Keratinocyte (primary cell): Measurements from ENCODE around the gene FAM13A. TPM values are rescaled to one million over a fixed set of nuclear protein-coding genes. Genes with fewer than 3 reads are reported as not detected.

Experiments used
- DNase-seq: peaks from one replicate; pipeline ENCODE4 v3.0.0-alpha.2; 2011; ENCODE audit warnings: low read depth, missing footprints, low spot score
- FAIRE-seq: peaks from 2 replicates; lab custom pipeline; 2011; peaks lifted over from hg19 to GRCh38; lab: Jason Lieb, UNC
- H2AFZ ChIP-seq: 2 replicates; pipeline ENCODE4 v1.6.0; 2012; ENCODE audit warnings: low read length, control low read depth, inconsistent platforms; ENCODE audit not compliant: control insufficient read depth
- H3K27ac ChIP-seq: 2 replicates; pipeline ENCODE4 v1.5.1; 2011; ENCODE audit warnings: low read length; ENCODE audit not compliant: control insufficient read depth, insufficient read depth
- H3K27me3 ChIP-seq: 3 replicates; pipeline ENCODE4 v1.6.0; 2011; ENCODE audit warnings: low read length; ENCODE audit not compliant: control insufficient read depth, insufficient read depth; ENCODE audit errors: extremely low read depth
- H3K36me3 ChIP-seq, 2 experiments: 2 replicates in 1 of 2; 3 replicates in 1 of 2; pipeline ENCODE4 v1.5.1; 2011; ENCODE audit warnings: low read length in 2 of 2, mild to moderate bottlenecking in 1 of 2; ENCODE audit not compliant: control insufficient read depth in 2 of 2, insufficient read depth in 2 of 2; ENCODE audit errors: extremely low read depth in 1 of 2
- H3K4me1 ChIP-seq: 3 replicates; pipeline ENCODE4 v1.5.1; 2011; ENCODE audit warnings: low read length; ENCODE audit not compliant: control insufficient read depth, insufficient read depth; ENCODE audit errors: extremely low read depth
- H3K4me2 ChIP-seq: 3 replicates; pipeline ENCODE4 v1.6.0; 2011; ENCODE audit warnings: low read depth, low read length; ENCODE audit not compliant: control insufficient read depth, insufficient read depth; ENCODE audit errors: extremely low read depth
- H3K4me3 ChIP-seq, 3 experiments: fragments of 200-600 bp in 1 of 3; sonication (generic) in 1 of 3; 2 replicates in 2 of 3; 3 replicates in 1 of 3; pipeline ENCODE4 v1.5.1; 2011 to 2016; ENCODE audit warnings: low read length in 3 of 3, mild to moderate bottlenecking in 3 of 3, control low read depth in 2 of 3, inconsistent platforms in 1 of 3, low read depth in 1 of 3, mixed read lengths in 1 of 3, mixed run types in 1 of 3, moderate library complexity in 1 of 3; ENCODE audit not compliant: control insufficient read depth in 2 of 3, insufficient read depth in 2 of 3; ENCODE audit errors: extremely low read depth in 1 of 3
- H3K79me2 ChIP-seq: 2 replicates; pipeline ENCODE4 v1.6.0; 2012; ENCODE audit warnings: low read length; ENCODE audit not compliant: control insufficient read depth, insufficient read depth
- H3K9ac ChIP-seq: 3 replicates; pipeline ENCODE4 v1.6.0; 2011; ENCODE audit warnings: low read length; ENCODE audit not compliant: control insufficient read depth, insufficient read depth; ENCODE audit errors: extremely low read depth
- H3K9me1 ChIP-seq: 3 replicates; pipeline ENCODE4 v1.6.0; 2011; ENCODE audit warnings: low read length; ENCODE audit not compliant: control insufficient read depth, insufficient read depth; ENCODE audit errors: extremely low read depth
- H3K9me3 ChIP-seq: 2 replicates; pipeline ENCODE4 v1.5.1; 2012; ENCODE audit warnings: low read depth, low read length; ENCODE audit not compliant: control insufficient read depth
- H4K20me1 ChIP-seq: 3 replicates; pipeline ENCODE4 v1.6.0; 2011; ENCODE audit warnings: low read length; ENCODE audit not compliant: control insufficient read depth, insufficient read depth; ENCODE audit errors: extremely low read depth
- EZH2 ChIP-seq: IDR thresholded peaks from one replicate; pipeline ENCODE4 v1.6.1; 2012; ENCODE audit warnings: inconsistent platforms, mild to moderate bottlenecking, low read length, moderate library complexity
- dilution Hi-C: fragments of 300-500 bp; cut with MboI; formaldehyde crosslinking; loops from one replicate; pipeline ENCODE4 v1.7.0; 2020; ENCODE audit warnings: low sequenced_read_pairs; ENCODE audit not compliant: extremely low pct_ligation_motif_present
- polyA plus RNA-seq, 5 experiments: library from polyadenylated mRNA; depleted of rRNA in 3 of 5; stranded (reverse) in 3 of 5; stranded (forward) in 1 of 5; unstranded in 1 of 5; fragments of >200 nt; gene quantifications; 1 replicate in 1 of 5; 2 replicates in 3 of 5; 3 replicates in 1 of 5; pipeline versions ENCODE4 v1.2.1 to v1.2.3, GENCODE V29; 2011 to 2012; ENCODE audit warnings: missing spikeins in 2 of 5, low read depth in 1 of 5, low replicate concordance in 1 of 5
- TF ChIP-seq, protein P1 (sequence below), 3 experiments: IDR thresholded peaks in 1 of 3; conservative IDR thresholded peaks in 1 of 3; optimal IDR thresholded peaks in 1 of 3; 2 replicates in 2 of 3; 3 replicates in 1 of 3; pipeline versions ENCODE3 to v1.5.1; 2011; ENCODE audit warnings: low read length in 3 of 3, mild to moderate bottlenecking in 3 of 3, moderate library complexity in 2 of 3, control low read depth in 1 of 3, inconsistent platforms in 1 of 3; ENCODE audit not compliant: insufficient read depth in 2 of 3; ENCODE audit errors: extremely low read depth in 1 of 3

Gene FAM13A
- polyA plus RNA-seq, 1 donor (not counting 4 experiments of a cell fraction or from before 2014, with no cell fraction given) = 6.0 TPM

DNA sequence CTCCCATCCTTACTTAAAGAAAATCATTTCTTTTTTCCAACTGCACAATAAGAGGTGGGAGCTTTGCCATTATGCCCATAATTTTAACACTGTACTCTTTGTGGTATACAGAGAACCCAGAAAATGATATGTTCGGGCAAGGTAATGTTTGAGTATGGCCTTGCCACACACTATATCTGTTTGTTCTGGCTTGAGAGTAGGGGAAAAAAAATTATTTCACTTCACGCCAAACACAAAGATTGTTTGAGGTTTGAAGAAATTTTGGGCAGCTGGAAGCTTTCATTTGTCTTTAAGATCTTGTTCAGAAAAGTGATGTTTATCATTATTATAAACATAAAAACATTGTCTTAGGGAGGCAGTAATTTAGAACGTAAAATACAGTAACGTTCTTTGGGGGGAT, 244.0 kb downstream of the FAM13A start:
- no peaks in the 10 kb centered on the region for H3K9me3 ChIP-seq
- no peak for DNase-seq
- no peak overlapping the region for H2AFZ ChIP-seq
- FAIRE-seq = no peak
- TF ChIP-seq, protein P1, sequence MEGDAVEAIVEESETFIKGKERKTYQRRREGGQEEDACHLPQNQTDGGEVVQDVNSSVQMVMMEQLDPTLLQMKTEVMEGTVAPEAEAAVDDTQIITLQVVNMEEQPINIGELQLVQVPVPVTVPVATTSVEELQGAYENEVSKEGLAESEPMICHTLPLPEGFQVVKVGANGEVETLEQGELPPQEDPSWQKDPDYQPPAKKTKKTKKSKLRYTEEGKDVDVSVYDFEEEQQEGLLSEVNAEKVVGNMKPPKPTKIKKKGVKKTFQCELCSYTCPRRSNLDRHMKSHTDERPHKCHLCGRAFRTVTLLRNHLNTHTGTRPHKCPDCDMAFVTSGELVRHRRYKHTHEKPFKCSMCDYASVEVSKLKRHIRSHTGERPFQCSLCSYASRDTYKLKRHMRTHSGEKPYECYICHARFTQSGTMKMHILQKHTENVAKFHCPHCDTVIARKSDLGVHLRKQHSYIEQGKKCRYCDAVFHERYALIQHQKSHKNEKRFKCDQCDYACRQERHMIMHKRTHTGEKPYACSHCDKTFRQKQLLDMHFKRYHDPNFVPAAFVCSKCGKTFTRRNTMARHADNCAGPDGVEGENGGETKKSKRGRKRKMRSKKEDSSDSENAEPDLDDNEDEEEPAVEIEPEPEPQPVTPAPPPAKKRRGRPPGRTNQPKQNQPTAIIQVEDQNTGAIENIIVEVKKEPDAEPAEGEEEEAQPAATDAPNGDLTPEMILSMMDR (optimal IDR thresholded peaks at IDR 0.05 in 1 of 3, IDR thresholded peaks at IDR 0.05 in 1 of 3, conservative IDR thresholded peaks at IDR 0.05 in 1 of 3; ENCODE audit: extremely low read depth in 1 of 3, insufficient read depth in 2 of 3, low read length in 3 of 3) = no peak
- no peak for TF ChIP-seq EZH2
- no peaks in the 10 kb centered on the region for H3K79me2 ChIP-seq
- H3K4me1 ChIP-seq = no peaks in the 10 kb centered on the region
- H3K27me3 ChIP-seq = no peaks in the 10 kb centered on the region
- no peaks in the 10 kb centered on the region for H3K9me1 ChIP-seq
- no peak overlapping the region for H3K9ac ChIP-seq
- H3K36me3 ChIP-seq = no peaks in the 10 kb centered on the region
- no peak overlapping the region for H3K27ac ChIP-seq
- no peak overlapping the region for H3K4me3 ChIP-seq
- dilution Hi-C loops = no loop called here
- H4K20me1 ChIP-seq = no peaks in the 10 kb centered on the region
- H3K4me2 ChIP-seq = no peak overlapping the region

DNA sequence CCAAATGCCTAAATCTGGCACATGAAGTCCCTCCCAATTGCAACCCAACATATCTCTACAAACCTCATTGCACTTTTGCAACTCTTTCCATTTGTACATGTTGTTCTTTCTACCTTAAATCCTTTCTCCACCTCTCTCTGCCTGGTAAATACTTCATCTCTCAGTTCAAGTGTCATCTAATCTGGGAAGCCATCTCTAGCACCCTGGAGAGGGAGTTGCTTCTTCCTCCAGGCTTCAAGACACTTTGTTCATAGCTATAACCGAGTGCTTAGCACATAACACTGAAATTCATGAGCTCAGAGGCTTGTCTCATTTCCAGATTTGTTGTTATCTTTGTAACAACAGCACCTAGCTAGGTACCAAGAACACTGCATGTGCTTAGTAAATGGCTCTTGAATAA, 244.6 kb downstream of the FAM13A start:
- H3K27me3 ChIP-seq = no peaks in the 10 kb centered on the region
- no peaks in the 10 kb centered on the region for H3K9me1 ChIP-seq
- H2AFZ ChIP-seq = no peak overlapping the region
- no peaks in the 10 kb centered on the region for H4K20me1 ChIP-seq
- FAIRE-seq (no peak), DNase-seq (no peak)
- H3K4me3 ChIP-seq = no peak overlapping the region
- H3K4me2 ChIP-seq = no peak overlapping the region
- no peaks in the 10 kb centered on the region for H3K79me2 ChIP-seq
- no peaks in the 10 kb centered on the region for H3K9me3 ChIP-seq
- H3K4me1 ChIP-seq = no peaks in the 10 kb centered on the region
- no peak overlapping the region for H3K9ac ChIP-seq
- dilution Hi-C loops = no loop called here
- H3K27ac ChIP-seq = no peak overlapping the region
- no peaks in the 10 kb centered on the region for H3K36me3 ChIP-seq
- TF ChIP-seq, protein P1 (optimal IDR thresholded peaks at IDR 0.05 in 1 of 3, IDR thresholded peaks at IDR 0.05 in 1 of 3, conservative IDR thresholded peaks at IDR 0.05 in 1 of 3; ENCODE audit: extremely low read depth in 1 of 3, insufficient read depth in 2 of 3, low read length in 3 of 3) = no peak
- no peak for TF ChIP-seq EZH2
